Endothelial cell of umbilical vein (primary cell): ENCODE results near the gene RIT2. TPM values are rescaled to one million over a fixed set of nuclear protein-coding genes. Genes with fewer than 3 reads are reported as not detected.

Experiments used
- BruUV-seq: library from RNA; stranded (reverse); fragments of 400-500 nt; replicated peaks from 2 replicates; lab custom pipeline; 2021; lab: Mats Ljungman, UMichigan
- CTCF ChIA-PET: fragments of 300-600, 350-600 bp; sonication (Branson Sonifier 250); formaldehyde crosslinking; loops from one replicate; lab custom pipeline; 2021; ENCODE audit warnings: antibody characterized with exemption, inconsistent platforms; lab: Charles Lee
- POLR2A ChIA-PET: fragments of 300-600, 350-600 bp; sonication (Branson Sonifier 250); formaldehyde crosslinking; loops from one replicate; lab custom pipeline; 2021; ENCODE audit warnings: antibody characterized with exemption, inconsistent platforms; lab: Charles Lee
- DNase-seq: peaks from one replicate; pipeline ENCODE4 v3.0.0-alpha.2; 2011; ENCODE audit warnings: low read depth, low spot score
- FAIRE-seq: peaks from 2 replicates; lab custom pipeline; 2011; peaks lifted over from hg19 to GRCh38; lab: Jason Lieb, UNC
- H2AFZ ChIP-seq: 2 replicates; pipeline ENCODE4 v1.6.0; 2012; ENCODE audit warnings: low read depth, low read length, control low read depth, inconsistent platforms
- H3K27ac ChIP-seq: 2 replicates; pipeline ENCODE4 v1.5.1; 2011; ENCODE audit warnings: low read depth, mild to moderate bottlenecking, control low read depth, low read length, moderate library complexity; ENCODE audit not compliant: insufficient read depth
- H3K27me3 ChIP-seq, 2 experiments: 2 replicates each; pipeline versions ENCODE4 v1.6.0 to v1.6.1; 2011; ENCODE audit warnings: low read length in 2 of 2, mixed read lengths in 1 of 2; ENCODE audit not compliant: control insufficient read depth in 2 of 2, insufficient read depth in 2 of 2
- H3K36me3 ChIP-seq, 2 experiments: 2 replicates in 1 of 2; 3 replicates in 1 of 2; pipeline ENCODE4 v1.5.1; 2011; ENCODE audit warnings: low read length in 2 of 2, mild to moderate bottlenecking in 1 of 2, moderate library complexity in 1 of 2; ENCODE audit not compliant: control insufficient read depth in 2 of 2, insufficient read depth in 2 of 2; ENCODE audit errors: extremely low read depth in 1 of 2
- H3K4me1 ChIP-seq: 3 replicates; pipeline ENCODE4 v1.5.1; 2011; ENCODE audit warnings: mild to moderate bottlenecking, low read length; ENCODE audit not compliant: control insufficient read depth, insufficient read depth; ENCODE audit errors: extremely low read depth
- H3K4me2 ChIP-seq: 2 replicates; pipeline ENCODE4 v1.6.1; 2011; ENCODE audit warnings: low read length, control low read depth, mixed read lengths; ENCODE audit not compliant: insufficient read depth
- H3K4me3 ChIP-seq, 3 experiments: fragments of 200-600 bp in 1 of 3; sonication (generic), shearing (Covaris generic) in 1 of 3; replicated peaks in 1 of 3; 2 replicates each; pipeline ENCODE4 v1.5.1; 2011 to 2016; ENCODE audit warnings: control low read depth in 3 of 3, low read length in 3 of 3, mild to moderate bottlenecking in 2 of 3, inconsistent platforms in 1 of 3, low read depth in 1 of 3, moderate library complexity in 1 of 3; ENCODE audit not compliant: insufficient read depth in 1 of 3
- H3K79me2 ChIP-seq: 2 replicates; pipeline ENCODE4 v1.6.0; 2012; ENCODE audit warnings: low read length, inconsistent platforms; ENCODE audit not compliant: control insufficient read depth, insufficient read depth
- H3K9ac ChIP-seq: replicated peaks from 2 replicates; pipeline ENCODE3; 2011; ENCODE audit warnings: low read length, control low read depth; ENCODE audit not compliant: insufficient read depth; ENCODE audit errors: extremely low read depth
- H3K9me1 ChIP-seq: replicated peaks from 3 replicates; pipeline ENCODE4 v1.6.0; 2011; ENCODE audit warnings: mild to moderate bottlenecking, low read length; ENCODE audit not compliant: control insufficient read depth, insufficient read depth; ENCODE audit errors: extremely low read depth
- H3K9me3 ChIP-seq: replicated peaks from 2 replicates; pipeline ENCODE4 v1.5.1; 2012; ENCODE audit warnings: low read length, inconsistent platforms; ENCODE audit not compliant: control insufficient read depth, insufficient read depth
- H4K20me1 ChIP-seq: replicated peaks from 2 replicates; pipeline ENCODE3; 2011; ENCODE audit warnings: mild to moderate bottlenecking, low read length; ENCODE audit not compliant: control insufficient read depth, insufficient read depth; ENCODE audit errors: extremely low read depth
- EZH2 ChIP-seq: IDR thresholded peaks from 2 replicates; pipeline ENCODE4 v1.6.1; 2012; ENCODE audit warnings: borderline replicate concordance, low read depth, mild to moderate bottlenecking, moderate library complexity, low read length, inconsistent platforms; ENCODE audit not compliant: severe bottlenecking
- FOS ChIP-seq: IDR thresholded peaks from 2 replicates; pipeline ENCODE4 v1.6.1; 2011; ENCODE audit warnings: mild to moderate bottlenecking, low read length, moderate library complexity, borderline replicate concordance; ENCODE audit not compliant: insufficient read depth
- GATA2 ChIP-seq: IDR thresholded peaks from 2 replicates; pipeline ENCODE4 v1.7.0; 2011; ENCODE audit warnings: low read depth, mild to moderate bottlenecking, moderate library complexity, mixed read lengths, low read length; ENCODE audit not compliant: insufficient read length, insufficient read depth
- JUN ChIP-seq: IDR thresholded peaks from 2 replicates; pipeline ENCODE4 v1.6.1; 2011; ENCODE audit warnings: borderline replicate concordance, low read depth; ENCODE audit not compliant: insufficient read length, insufficient read depth
- MYC ChIP-seq: IDR thresholded peaks from one replicate; pipeline ENCODE4 v1.6.1; 2011; ENCODE audit warnings: mild to moderate bottlenecking, low read depth, low read length
- POLR2A ChIP-seq: IDR thresholded peaks from 2 replicates; pipeline ENCODE4 v1.6.1; 2012; ENCODE audit warnings: low read depth, mild to moderate bottlenecking, control low read depth, low read length
- POLR2AphosphoS5 ChIP-seq: IDR thresholded peaks from 2 replicates; pipeline ENCODE4 v1.6.1; 2012; ENCODE audit warnings: low read depth, mild to moderate bottlenecking, control low read depth, low read length, moderate library complexity; ENCODE audit not compliant: insufficient read depth
- dilution Hi-C: fragments of 300-500 bp; cut with MboI; formaldehyde crosslinking; loops from one replicate; pipeline ENCODE4 v1.15.0; 2019; ENCODE audit warnings: low sequenced_read_pairs; ENCODE audit not compliant: extremely low pct_ligation_motif_present
- intact Hi-C: fragments of 100-400 bp; cut with micrococcal nuclease; formaldehyde crosslinking; loops from one replicate; pipeline ENCODE4 v1.10.0; 2022
- polyA plus RNA-seq, 4 experiments: library from polyadenylated mRNA; depleted of rRNA in 3 of 4; stranded (reverse) in 3 of 4; unstranded in 1 of 4; fragments of >200 nt; gene quantifications; 2 replicates each; pipeline versions ENCODE4 v1.2.1 to v1.2.3, GENCODE V29; 2011 to 2012; ENCODE audit warnings: missing spikeins in 1 of 4
- total RNA-seq: library from RNA; stranded (reverse); gene quantifications from 2 replicates; pipeline ENCODE4 v1.2.3, GENCODE V29; 2021
- TF ChIP-seq, protein P1 (sequence below), 2 donors: IDR thresholded peaks; 1 replicate in 1 of 2; 2 replicates in 1 of 2; pipeline ENCODE4 v1.5.1; 2011; ENCODE audit warnings: low read length in 2 of 2, mild to moderate bottlenecking in 2 of 2, moderate library complexity in 2 of 2, control low read depth in 1 of 2, inconsistent platforms in 1 of 2, low read depth in 1 of 2; ENCODE audit not compliant: insufficient read depth in 1 of 2; ENCODE audit errors: extremely low read depth in 1 of 2
- TF ChIP-seq, protein P2 (sequence below): IDR thresholded peaks from 2 replicates; pipeline ENCODE4 v1.6.1; 2011; ENCODE audit not compliant: insufficient read depth, insufficient read length

The RIT2 gene
- total and polyA plus RNA-seq, 2 donors (not counting 3 experiments of a cell fraction or from before 2014, with no cell fraction given) = not detected

DNA sequence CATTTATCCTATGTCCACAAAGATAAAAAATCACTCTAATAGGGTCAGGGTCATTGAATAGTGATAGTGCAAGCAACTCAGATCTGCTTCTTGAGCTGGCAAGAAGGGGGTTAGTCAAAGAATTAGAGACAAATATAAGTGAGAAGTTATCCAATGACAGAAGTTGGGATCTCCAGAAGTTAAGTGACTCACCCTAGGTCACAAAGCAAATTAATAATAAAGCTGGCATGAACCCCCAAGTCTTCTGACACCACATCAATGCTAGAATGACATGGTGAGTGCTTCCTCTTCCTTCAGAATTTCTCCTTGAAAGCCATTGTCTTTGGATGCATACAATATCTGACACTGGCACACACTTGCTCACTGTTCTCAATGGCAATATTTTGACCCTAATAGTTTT is 343.5 kb downstream of the RIT2 start:
- no peaks in the 10 kb centered on the region for H3K9me3 ChIP-seq
- DNase-seq (no peak), FAIRE-seq (no peak)
- no peak overlapping the region for H3K4me3 ChIP-seq
- H3K4me2 ChIP-seq = no peak overlapping the region
- H3K36me3 ChIP-seq = no peaks in the 10 kb centered on the region
- H3K4me1 ChIP-seq = no peaks in the 10 kb centered on the region
- H3K27ac ChIP-seq = no peak overlapping the region
- no peaks in the 10 kb centered on the region for H4K20me1 ChIP-seq
- no peak overlapping the region for H3K9ac ChIP-seq
- H2AFZ ChIP-seq = no peak overlapping the region
- dilution Hi-C loops = no loop called here
- TF ChIP-seq POLR2A = no peak
- TF ChIP-seq POLR2AphosphoS5 = no peak
- no peaks in the 10 kb centered on the region for H3K79me2 ChIP-seq
- intact Hi-C loops = no loop called here
- ChIA-PET CTCF (no interaction called here), POLR2A (no interaction called here)
- BruUV-seq = no TSS peak
- no peaks in the 10 kb centered on the region for H3K27me3 ChIP-seq
- no peaks in the 10 kb centered on the region for H3K9me1 ChIP-seq

DNA sequence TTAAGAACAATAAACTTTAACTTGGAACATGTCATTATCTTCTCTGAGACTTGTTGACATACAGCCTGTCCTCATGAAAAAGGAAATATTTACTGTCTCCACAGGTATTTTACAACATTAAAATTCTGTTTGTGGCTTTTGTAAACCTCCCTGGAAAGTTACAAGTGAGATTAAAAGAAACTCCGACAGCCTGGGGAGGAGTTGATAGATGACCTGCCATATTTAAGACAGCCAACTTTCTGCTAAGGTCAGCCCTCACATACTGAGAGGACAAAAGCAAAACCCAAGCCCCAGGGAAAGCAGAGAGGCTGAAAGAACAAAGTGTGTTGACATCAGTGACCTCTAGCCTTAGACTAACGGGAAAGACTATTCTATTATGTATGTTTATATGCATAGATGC is 350.2 kb downstream of the RIT2 start:
- Histone ChIP-seq H3K9me3 (no peaks in the 10 kb centered on the region), H3K9ac (no peak overlapping the region), H3K27ac (no peak overlapping the region), H3K9me1 (no peaks in the 10 kb centered on the region), H4K20me1 (no peaks in the 10 kb centered on the region), H3K36me3 (no peaks in the 10 kb centered on the region), H3K79me2 (no peaks in the 10 kb centered on the region), H3K4me2 (no peak overlapping the region), H3K4me3 (no peak overlapping the region), H3K27me3 (no peaks in the 10 kb centered on the region), H3K4me1 (no peaks in the 10 kb centered on the region), H2AFZ (no peak overlapping the region)
- ChIA-PET CTCF (interaction anchor here (1.2 kb wide), 1 partner anchor 169 kb away, joined by 3 read pairs; no protein-coding TSS in a partner anchor), POLR2A (no interaction called here)
- dilution Hi-C loops (no loop called here), intact Hi-C loops (no loop called here)
- TF ChIP-seq, protein P1, sequence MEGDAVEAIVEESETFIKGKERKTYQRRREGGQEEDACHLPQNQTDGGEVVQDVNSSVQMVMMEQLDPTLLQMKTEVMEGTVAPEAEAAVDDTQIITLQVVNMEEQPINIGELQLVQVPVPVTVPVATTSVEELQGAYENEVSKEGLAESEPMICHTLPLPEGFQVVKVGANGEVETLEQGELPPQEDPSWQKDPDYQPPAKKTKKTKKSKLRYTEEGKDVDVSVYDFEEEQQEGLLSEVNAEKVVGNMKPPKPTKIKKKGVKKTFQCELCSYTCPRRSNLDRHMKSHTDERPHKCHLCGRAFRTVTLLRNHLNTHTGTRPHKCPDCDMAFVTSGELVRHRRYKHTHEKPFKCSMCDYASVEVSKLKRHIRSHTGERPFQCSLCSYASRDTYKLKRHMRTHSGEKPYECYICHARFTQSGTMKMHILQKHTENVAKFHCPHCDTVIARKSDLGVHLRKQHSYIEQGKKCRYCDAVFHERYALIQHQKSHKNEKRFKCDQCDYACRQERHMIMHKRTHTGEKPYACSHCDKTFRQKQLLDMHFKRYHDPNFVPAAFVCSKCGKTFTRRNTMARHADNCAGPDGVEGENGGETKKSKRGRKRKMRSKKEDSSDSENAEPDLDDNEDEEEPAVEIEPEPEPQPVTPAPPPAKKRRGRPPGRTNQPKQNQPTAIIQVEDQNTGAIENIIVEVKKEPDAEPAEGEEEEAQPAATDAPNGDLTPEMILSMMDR (IDR thresholded peaks at IDR 0.05; ENCODE audit: extremely low read depth in 1 of 2, insufficient read depth in 1 of 2, low read depth in 1 of 2, low read length in 2 of 2) = no peak
- TF ChIP-seq, protein P2, sequence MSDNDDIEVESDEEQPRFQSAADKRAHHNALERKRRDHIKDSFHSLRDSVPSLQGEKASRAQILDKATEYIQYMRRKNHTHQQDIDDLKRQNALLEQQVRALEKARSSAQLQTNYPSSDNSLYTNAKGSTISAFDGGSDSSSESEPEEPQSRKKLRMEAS = no peak
- no peak for TF ChIP-seq GATA2
- TF ChIP-seq JUN = no peak
- TF ChIP-seq POLR2A = no peak
- no peak for TF ChIP-seq POLR2AphosphoS5
- TF ChIP-seq FOS = no peak
- TF ChIP-seq MYC = no peak
- no peak for TF ChIP-seq EZH2
- no TSS peak for BruUV-seq
- FAIRE-seq (no peak), DNase-seq (no peak)
